Activated naive CD8-positive, alpha-beta T cell treated with anti-CD3 and anti-CD28 coated beads, Interleukin-2, amount 10 ng/mL, durations not matched to agents 7 days and 5 days (primary cell): ENCODE measurements around the gene LHFPL4. TPM values are rescaled to one million over a fixed set of nuclear protein-coding genes. Genes with fewer than 3 reads are reported as not detected.
"Not testable (repeated sequence)": the region's sequence is repeated elsewhere in the genome, so short reads cannot be mapped to it uniquely, and the experiment has no call there.

Experiments used
- ATAC-seq: fragments of 150-1000 bp; cut with Tn5 transposase; one replicate; pipeline ENCODE4 v1.10.0; 2021; ENCODE audit warnings: low read depth, moderate library complexity
- POLR2A ChIA-PET: fragments of 350-600 bp; sonication (Branson Sonifier 250); formaldehyde crosslinking; loops from one replicate; lab custom pipeline; 2021; ENCODE audit warnings: antibody characterized with exemption; lab: Charles Lee
- DNase-seq: peaks from one replicate; pipeline ENCODE4 v3.0.0; 2021
- H3K27ac Mint-ChIP-seq: one replicate; pipeline ENCODE4 v1.8.0; 2022; ENCODE audit warnings: mild to moderate bottlenecking, mixed read lengths
- H3K27me3 Mint-ChIP-seq: one replicate; pipeline ENCODE4 v1.8.0; 2022; ENCODE audit warnings: mild to moderate bottlenecking, moderate library complexity, mixed read lengths
- H3K36me3 Mint-ChIP-seq: one replicate; pipeline ENCODE4 v1.8.0; 2021; ENCODE audit warnings: mild to moderate bottlenecking, mixed read lengths
- H3K4me1 Mint-ChIP-seq: one replicate; pipeline ENCODE4 v1.8.0; 2021; ENCODE audit warnings: mixed read lengths
- H3K4me3 Mint-ChIP-seq: one replicate; pipeline ENCODE4 v1.8.0; 2022; ENCODE audit warnings: mild to moderate bottlenecking, moderate library complexity, mixed read lengths
- H3K9me3 Mint-ChIP-seq: one replicate; pipeline ENCODE4 v1.8.0; 2021; ENCODE audit warnings: mixed read lengths
- total RNA-seq, 2 experiments: library from RNA; stranded (reverse); gene quantifications; one replicate each; pipeline ENCODE4 v1.2.3, GENCODE V29; 2021

Gene LHFPL4
- not detected for total RNA-seq

- H3K27me3 Mint-ChIP-seq = peaks cover 42% of the 10 kb centered on the region
- no peak within 1 kb of the TSS for H3K4me3 Mint-ChIP-seq
- peaks cover 8% of the 10 kb centered on the region for H3K4me1 Mint-ChIP-seq
- DNase-seq (no peak), ATAC-seq (no peak)
- no peak within 1 kb of the TSS for H3K27ac Mint-ChIP-seq
- peaks cover 5% of the 10 kb centered on the region for H3K9me3 Mint-ChIP-seq
- POLR2A ChIA-PET = no interaction called here
- H3K36me3 Mint-ChIP-seq = peaks cover 4% of the 10 kb centered on the region
Measured at GRCh38 chr3:9553021-9553947, at the start of gene LHFPL4. Gene LHFPL4 (minus strand): TSS chr3:9553822. CDS start chr3:9552679, 1,143 bp downstream.

DNA sequence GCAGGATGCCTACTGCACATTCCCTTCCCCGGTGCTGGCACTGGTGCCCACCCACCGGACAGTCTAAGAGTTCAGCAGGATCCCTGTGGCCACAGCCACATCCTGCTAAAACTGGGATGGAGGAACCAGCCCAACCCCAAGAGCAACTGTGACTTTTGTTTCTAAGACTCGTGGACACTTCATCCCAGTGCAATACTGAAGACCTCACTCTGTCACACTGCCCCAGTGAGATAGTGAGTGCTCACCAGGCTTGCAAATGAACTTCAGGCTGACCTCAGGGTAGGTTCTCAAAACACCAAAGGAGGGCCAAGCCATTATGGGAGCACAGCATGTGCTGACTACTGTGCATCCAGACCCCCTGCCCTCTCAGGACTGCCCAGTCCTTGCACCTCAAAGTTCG lies 49.0 kb upstream of the LHFPL4 start:
- POLR2A ChIA-PET = no interaction called here
- Mint-ChIP-seq H3K27me3 (peaks cover 33% of the 10 kb centered on the region), H3K4me3 (no peak overlapping the region)

DNA sequence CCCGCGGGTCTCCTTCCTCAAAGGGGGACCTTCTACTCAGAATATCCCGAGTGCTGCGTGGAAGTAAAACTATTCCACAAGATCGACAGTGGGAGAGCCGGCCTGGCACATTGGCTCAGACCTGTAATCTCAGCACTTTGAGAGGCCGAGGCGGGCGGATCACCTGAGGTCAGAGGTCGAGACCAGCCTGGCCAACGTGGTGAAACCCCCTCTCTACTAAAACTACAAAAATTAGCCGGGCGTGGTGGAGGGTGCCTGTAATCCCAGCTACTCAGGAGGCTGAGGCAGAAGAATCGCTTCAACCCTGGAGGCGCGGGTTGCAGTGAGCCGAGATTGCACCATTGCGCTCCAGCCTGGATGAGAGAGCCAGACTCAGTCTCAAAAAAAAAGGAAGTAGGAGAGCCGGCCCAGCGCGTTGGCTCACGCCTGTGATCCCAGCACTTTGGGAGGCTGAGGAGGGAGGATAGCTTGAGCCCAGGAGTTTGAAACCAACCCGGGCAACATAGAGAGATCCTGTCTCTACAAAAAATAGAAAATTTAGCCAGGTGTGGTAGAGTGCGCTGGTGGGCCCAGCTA lies 47.5 kb upstream of the LHFPL4 start:
- Mint-ChIP-seq H3K27me3 (peaks cover 33% of the 10 kb centered on the region), H3K4me3 (peak overlapping the region; percentile 37)
- H3K9me3 Mint-ChIP-seq, H3K27ac Mint-ChIP-seq, H3K4me1 Mint-ChIP-seq, POLR2A ChIA-PET, H3K36me3 Mint-ChIP-seq, DNase-seq, ATAC-seq: not testable (repeated sequence)

More for the DNA sequence above, 49.0 kb upstream of the LHFPL4 start:
- no peaks in the 10 kb centered on the region for H3K36me3 Mint-ChIP-seq
- no peak for ATAC-seq
- DNase-seq = no peak
- peaks cover 2% of the 10 kb centered on the region for H3K4me1 Mint-ChIP-seq
- peaks cover 3% of the 10 kb centered on the region for H3K9me3 Mint-ChIP-seq
- H3K27ac Mint-ChIP-seq = no peak overlapping the region

DNA sequence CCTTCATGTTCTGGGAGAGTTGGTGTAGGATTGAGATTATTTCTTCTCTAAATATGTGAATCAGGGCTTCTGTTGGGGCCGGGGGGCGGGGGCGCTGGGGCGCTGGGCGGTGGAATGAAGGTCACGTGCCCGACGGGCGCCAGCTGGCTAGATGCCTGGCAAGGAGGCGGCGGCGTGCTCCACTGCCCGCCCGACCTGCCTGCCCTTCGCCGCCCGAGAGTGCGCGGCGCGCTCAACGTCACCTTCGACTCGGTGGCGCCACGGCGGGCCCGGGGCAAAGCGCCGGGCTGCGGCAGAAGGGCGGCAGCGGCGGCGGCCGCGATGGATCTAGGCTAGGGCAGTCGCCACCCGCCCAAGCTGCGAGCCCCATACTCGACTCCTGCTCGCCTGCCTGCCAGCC lies 47.0 kb upstream of the LHFPL4 start:
- peaks cover 2% of the 10 kb centered on the region for H3K9me3 Mint-ChIP-seq
- H3K27me3 Mint-ChIP-seq = peaks cover 33% of the 10 kb centered on the region
- ATAC-seq (no peak), DNase-seq (peak; percentile 35)
- H3K27ac Mint-ChIP-seq = no peak overlapping the region
- H3K4me1 Mint-ChIP-seq = peaks cover 2% of the 10 kb centered on the region
- H3K36me3 Mint-ChIP-seq = no peaks in the 10 kb centered on the region
- POLR2A ChIA-PET = no interaction called here
- peak overlapping the region; percentile 37 for H3K4me3 Mint-ChIP-seq

DNA sequence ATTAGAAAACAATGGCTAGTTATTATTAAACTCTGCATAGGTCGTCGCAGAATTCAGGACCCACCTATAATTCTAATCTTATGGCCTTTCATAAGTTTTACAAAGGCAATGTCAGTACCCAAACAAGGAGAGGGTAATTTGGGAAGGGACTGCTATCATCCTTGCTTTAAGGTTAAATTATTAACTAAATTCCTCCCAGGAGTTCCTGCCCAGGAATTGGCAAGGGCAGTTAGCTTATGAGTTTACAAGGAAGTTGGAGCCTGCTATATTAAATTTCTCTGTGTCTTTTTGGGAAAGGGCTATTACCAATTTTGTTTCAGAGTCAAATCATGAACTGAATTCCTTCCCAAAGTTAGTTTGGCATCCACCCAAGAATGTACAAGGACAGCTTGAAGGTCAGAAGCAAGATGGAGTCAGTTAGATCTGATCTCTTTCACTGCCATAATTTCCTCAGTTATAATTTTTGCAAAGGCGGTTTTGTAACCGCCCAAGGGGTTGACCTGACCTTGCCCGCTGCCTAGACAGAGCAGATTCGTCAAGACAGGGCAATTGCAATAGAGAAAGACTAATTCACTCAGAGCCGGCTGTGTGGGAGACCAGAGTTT lies 45.3 kb upstream of the LHFPL4 start:
- Mint-ChIP-seq H3K4me1 (peaks cover 2% of the 10 kb centered on the region), H3K4me3 (no peak overlapping the region), H3K36me3 (no peaks in the 10 kb centered on the region), H3K27ac (no peak overlapping the region), H3K9me3 (no peaks in the 10 kb centered on the region), H3K27me3 (peaks cover 28% of the 10 kb centered on the region)
- DNase-seq (no peak), ATAC-seq (no peak)
- POLR2A ChIA-PET = no interaction called here

- H3K27me3 Mint-ChIP-seq = peaks cover 20% of the 10 kb centered on the region
- no peak overlapping the region for H3K4me3 Mint-ChIP-seq
- DNase-seq (no peak), ATAC-seq (no peak)
- POLR2A ChIA-PET = no interaction called here
- H3K27ac Mint-ChIP-seq = no peak overlapping the region
- H3K4me1 Mint-ChIP-seq = peaks cover 2% of the 10 kb centered on the region
- no peaks in the 10 kb centered on the region for H3K9me3 Mint-ChIP-seq
- no peaks in the 10 kb centered on the region for H3K36me3 Mint-ChIP-seq
Measured at GRCh38 chr3:9595877-9596276, 42.3 kb upstream of the LHFPL4 start.

- H3K4me3 Mint-ChIP-seq, H3K27me3 Mint-ChIP-seq, DNase-seq, H3K36me3 Mint-ChIP-seq, ATAC-seq, POLR2A ChIA-PET, H3K4me1 Mint-ChIP-seq, H3K9me3 Mint-ChIP-seq, H3K27ac Mint-ChIP-seq: not testable (repeated sequence)
Measured at GRCh38 chr3:9591781-9592180, 38.2 kb upstream of the LHFPL4 start.

GRCh38 chr3:9590282-9590791 lies 36.7 kb upstream of the LHFPL4 start:
- H3K4me3 Mint-ChIP-seq = no peak overlapping the region
- no peak for DNase-seq
- POLR2A ChIA-PET = no interaction called here
- peaks cover 6% of the 10 kb centered on the region for H3K27me3 Mint-ChIP-seq
- ATAC-seq = no peak
- no peaks in the 10 kb centered on the region for H3K9me3 Mint-ChIP-seq
- no peaks in the 10 kb centered on the region for H3K36me3 Mint-ChIP-seq
- H3K27ac Mint-ChIP-seq = no peak overlapping the region
- peaks cover 3% of the 10 kb centered on the region for H3K4me1 Mint-ChIP-seq

GRCh38 chr3:9583792-9584191 lies 30.2 kb upstream of the LHFPL4 start:
- no peak for DNase-seq
- Mint-ChIP-seq H3K36me3 (no peaks in the 10 kb centered on the region), H3K27ac (no peak overlapping the region), H3K4me3 (no peak overlapping the region), H3K9me3 (peaks cover 7% of the 10 kb centered on the region), H3K4me1 (no peaks in the 10 kb centered on the region), H3K27me3 (no peaks in the 10 kb centered on the region)
- POLR2A ChIA-PET = no interaction called here
- ATAC-seq = no peak

- POLR2A ChIA-PET = no interaction called here
- H3K4me3 Mint-ChIP-seq = no peak overlapping the region
- H3K9me3 Mint-ChIP-seq = peaks cover 7% of the 10 kb centered on the region
- H3K36me3 Mint-ChIP-seq = no peaks in the 10 kb centered on the region
- H3K27me3 Mint-ChIP-seq = no peaks in the 10 kb centered on the region
- DNase-seq = no peak
- H3K27ac Mint-ChIP-seq = no peak overlapping the region
- ATAC-seq = no peak
- H3K4me1 Mint-ChIP-seq = no peaks in the 10 kb centered on the region
Measured at GRCh38 chr3:9583371-9583770, 29.7 kb upstream of the LHFPL4 start.

DNA sequence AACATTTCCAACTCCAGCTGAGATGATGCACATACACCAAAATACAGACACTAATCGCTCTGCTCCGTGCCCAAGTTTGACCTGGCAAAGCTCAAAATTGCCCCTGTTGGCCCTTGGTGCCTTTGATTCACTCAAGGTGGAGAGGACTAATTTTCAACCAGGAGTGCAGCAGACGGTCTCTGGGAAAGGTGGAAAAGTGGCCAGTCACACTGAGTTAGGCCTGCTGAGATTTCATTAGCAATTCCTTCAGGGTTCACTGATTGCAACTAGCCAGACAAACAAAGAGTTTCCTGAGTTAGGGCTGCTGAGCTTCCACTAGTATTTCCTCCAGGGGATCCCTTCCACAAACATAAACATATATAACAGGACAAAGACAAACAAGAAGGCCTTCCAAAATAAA lies 28.7 kb upstream of the LHFPL4 start:
- Mint-ChIP-seq H3K36me3 (no peaks in the 10 kb centered on the region), H3K27ac (no peak overlapping the region), H3K4me3 (no peak overlapping the region), H3K9me3 (peaks cover 7% of the 10 kb centered on the region), H3K27me3 (no peaks in the 10 kb centered on the region), H3K4me1 (no peaks in the 10 kb centered on the region)
- ATAC-seq (no peak), DNase-seq (no peak)
- POLR2A ChIA-PET = no interaction called here

GRCh38 chr3:9581742-9582141 lies 28.1 kb upstream of the LHFPL4 start:
- Mint-ChIP-seq H3K27ac (no peak overlapping the region), H3K36me3 (no peaks in the 10 kb centered on the region), H3K27me3 (no peaks in the 10 kb centered on the region), H3K4me3 (no peak overlapping the region), H3K4me1 (no peaks in the 10 kb centered on the region), H3K9me3 (peaks cover 7% of the 10 kb centered on the region)
- DNase-seq = no peak
- ATAC-seq = no peak
- POLR2A ChIA-PET = no interaction called here

GRCh38 chr3:9569054-9569453 lies 15.4 kb upstream of the LHFPL4 start:
- Mint-ChIP-seq H3K27ac (no peak overlapping the region), H3K27me3 (peaks cover 6% of the 10 kb centered on the region), H3K4me3 (no peak overlapping the region), H3K9me3 (peaks cover 5% of the 10 kb centered on the region), H3K4me1 (no peaks in the 10 kb centered on the region), H3K36me3 (no peaks in the 10 kb centered on the region)
- ATAC-seq (no peak), DNase-seq (no peak)
- POLR2A ChIA-PET = no interaction called here
